Esophagus squamous epithelium (tissue), 5 donors: ENCODE data around the gene CNOT2. TPM values are rescaled to one million over a fixed set of nuclear protein-coding genes. Genes with fewer than 3 reads are reported as not detected.

Experiments used
- DNase-seq: peaks from one replicate; lab custom pipeline; 2025; lab: John Stamatoyannopoulos, UW
- H3K27ac ChIP-seq, 4 donors: fragments of 200-600 bp; sonication (generic); one replicate each; pipeline ENCODE4 v1.5.1; 2016 to 2019; ENCODE audit warnings: mild to moderate bottlenecking in 1 of 4
- H3K27me3 ChIP-seq, 4 donors: fragments of 200-600 bp; sonication (generic); 1 replicate in 3 of 4; 2 replicates in 1 of 4; pipeline versions ENCODE4 v1.5.1 to v1.6.0; 2017 to 2021; ENCODE audit warnings: antibody characterized with exemption in 1 of 4
- H3K36me3 ChIP-seq, 3 donors: fragments of 200-600 bp; sonication (generic); one replicate each; pipeline ENCODE4 v1.5.1; 2016 to 2019
- H3K4me1 ChIP-seq, 3 donors: fragments of 200-600 bp; sonication (generic); one replicate each; pipeline ENCODE4 v1.5.1; 2017 to 2019
- H3K4me3 ChIP-seq, 4 donors: fragments of 200-600 bp; sonication (generic); 1 replicate in 3 of 4; 2 replicates in 1 of 4; pipeline ENCODE4 v1.5.1; 2016 to 2019; ENCODE audit warnings: mild to moderate bottlenecking in 2 of 4, moderate library complexity in 1 of 4
- H3K9me3 ChIP-seq, 3 donors: fragments of 200-600 bp; sonication (generic); one replicate each; pipeline ENCODE4 v1.5.1; 2016 to 2019
- POLR2A ChIP-seq, 4 donors: fragments of 450-650 bp; IDR thresholded peaks; one replicate each; pipeline ENCODE4 v1.6.1; 2017; ENCODE audit warnings: antibody characterized with exemption in 4 of 4, mild to moderate bottlenecking in 4 of 4, moderate library complexity in 3 of 4
- WGBS, 2 donors: methylation state at CpG; one replicate each; pipeline ENCODE4 v1.1.5; 2018; 5-methylcytosine and 5-hydroxymethylcytosine counted together
- intact Hi-C: fragments of 100-400 bp; cut with DNase I; formaldehyde crosslinking; loops from one replicate; pipeline ENCODE4 v1.15.0; 2022
- total RNA-seq, 4 donors: library from RNA; depleted of rRNA; stranded (reverse); fragments of >200 nt; gene quantifications; one replicate each; pipeline ENCODE4 v1.1.0, GENCODE V29; 2016
- TF ChIP-seq, protein P1 (sequence below), 6 experiments: fragments of 450-650 bp in 4 of 6; fragments of 200-600 bp in 2 of 6; sonication (generic) in 2 of 6; IDR thresholded peaks; one replicate each; pipeline ENCODE4 v1.5.1; 2016 to 2019; ENCODE audit warnings: antibody characterized with exemption in 6 of 6, mild to moderate bottlenecking in 4 of 6, moderate library complexity in 4 of 6
- donor health status: DM: yes; HTN: yes; CAD: no.

CNOT2 gene
- total RNA-seq, 4 donors from 2014 or later, result 77.0 to 138 (median 90.1) TPM

DNA sequence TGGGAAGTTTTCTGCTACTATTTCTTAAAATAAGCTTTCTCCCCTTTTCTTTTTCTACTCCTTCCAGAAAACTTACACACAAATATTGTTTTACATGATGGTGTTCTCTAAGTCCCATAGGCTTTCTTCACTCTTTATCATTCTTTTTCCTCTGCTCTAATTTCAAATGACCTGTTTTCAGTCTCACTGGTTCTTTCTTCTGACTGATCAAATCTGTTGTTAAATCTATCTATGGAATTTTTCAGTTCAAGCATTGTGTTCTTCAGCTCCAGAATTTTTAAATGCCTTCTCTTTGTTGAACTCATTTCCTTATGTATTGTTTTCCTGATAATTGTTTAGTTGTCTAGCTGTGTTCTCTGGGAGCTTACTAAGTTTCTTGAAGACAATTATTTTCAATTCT is 29.5 kb upstream of the CNOT2 start:
- H3K27me3 ChIP-seq, result no peaks in the 10 kb centered on the region
- H3K4me1 ChIP-seq, result no peaks in the 10 kb centered on the region
- TF ChIP-seq, protein P1, sequence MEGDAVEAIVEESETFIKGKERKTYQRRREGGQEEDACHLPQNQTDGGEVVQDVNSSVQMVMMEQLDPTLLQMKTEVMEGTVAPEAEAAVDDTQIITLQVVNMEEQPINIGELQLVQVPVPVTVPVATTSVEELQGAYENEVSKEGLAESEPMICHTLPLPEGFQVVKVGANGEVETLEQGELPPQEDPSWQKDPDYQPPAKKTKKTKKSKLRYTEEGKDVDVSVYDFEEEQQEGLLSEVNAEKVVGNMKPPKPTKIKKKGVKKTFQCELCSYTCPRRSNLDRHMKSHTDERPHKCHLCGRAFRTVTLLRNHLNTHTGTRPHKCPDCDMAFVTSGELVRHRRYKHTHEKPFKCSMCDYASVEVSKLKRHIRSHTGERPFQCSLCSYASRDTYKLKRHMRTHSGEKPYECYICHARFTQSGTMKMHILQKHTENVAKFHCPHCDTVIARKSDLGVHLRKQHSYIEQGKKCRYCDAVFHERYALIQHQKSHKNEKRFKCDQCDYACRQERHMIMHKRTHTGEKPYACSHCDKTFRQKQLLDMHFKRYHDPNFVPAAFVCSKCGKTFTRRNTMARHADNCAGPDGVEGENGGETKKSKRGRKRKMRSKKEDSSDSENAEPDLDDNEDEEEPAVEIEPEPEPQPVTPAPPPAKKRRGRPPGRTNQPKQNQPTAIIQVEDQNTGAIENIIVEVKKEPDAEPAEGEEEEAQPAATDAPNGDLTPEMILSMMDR (IDR thresholded peaks at IDR 0.05), result no peak
- TF ChIP-seq POLR2A (IDR thresholded peaks at IDR 0.05), result no peak
- H3K36me3 ChIP-seq, result no peaks in the 10 kb centered on the region
- H3K9me3 ChIP-seq, result peaks cover 0 to 24% (median 5%) of the 10 kb centered on the region in 3 donors
- intact Hi-C loops, result no loop called here
- no peak overlapping the region for H3K4me3 ChIP-seq
- no peak for DNase-seq
- H3K27ac ChIP-seq, result no peak overlapping the region

DNA sequence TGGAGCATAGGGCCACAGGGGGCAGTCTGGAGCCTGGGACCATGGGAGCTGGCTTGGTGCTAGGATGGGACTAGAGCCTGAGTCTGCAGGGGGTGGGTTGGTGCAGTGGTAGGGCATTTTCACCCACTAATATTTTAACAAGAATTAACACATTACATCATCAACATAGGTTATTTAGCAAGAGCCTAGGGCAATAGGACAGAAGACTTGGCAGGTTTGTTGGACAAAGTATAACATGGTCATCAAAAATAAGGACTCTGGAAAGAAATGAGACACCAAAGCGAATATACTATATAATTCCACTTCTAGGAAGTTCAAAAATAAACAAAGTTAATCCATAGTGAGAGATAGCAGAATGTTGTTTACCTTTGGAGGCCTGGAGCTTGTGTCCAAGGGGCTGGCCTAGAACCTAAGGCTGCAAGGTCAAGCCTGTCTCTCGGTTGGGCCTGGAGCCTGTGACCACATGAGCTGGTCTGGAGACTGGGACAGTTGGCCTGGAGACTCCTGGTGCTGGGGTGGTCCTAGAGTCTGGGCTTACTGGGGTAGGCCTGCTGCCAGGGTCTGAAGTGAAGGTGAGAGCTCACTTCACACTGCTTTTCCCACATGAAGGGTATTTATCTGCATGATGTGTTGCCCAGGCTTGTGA is 28.1 kb upstream of the CNOT2 start:
- Histone ChIP-seq H3K9me3 (peaks cover 0 to 18% (median 2%) of the 10 kb centered on the region in 3 donors), H3K27me3 (no peaks in the 10 kb centered on the region), H3K27ac (no peak overlapping the region), H3K4me1 (no peaks in the 10 kb centered on the region), H3K4me3 (no peak overlapping the region), H3K36me3 (no peaks in the 10 kb centered on the region)
- intact Hi-C loops, result no loop called here
- WGBS, 2 donors, result 81 to 89% methylated on average over 1 to 2 of the region's 2 CpGs
- no peak for TF ChIP-seq POLR2A (IDR thresholded peaks at IDR 0.05)
- TF ChIP-seq, protein P1 (IDR thresholded peaks at IDR 0.05), result no peak
- DNase-seq, result no peak

DNA sequence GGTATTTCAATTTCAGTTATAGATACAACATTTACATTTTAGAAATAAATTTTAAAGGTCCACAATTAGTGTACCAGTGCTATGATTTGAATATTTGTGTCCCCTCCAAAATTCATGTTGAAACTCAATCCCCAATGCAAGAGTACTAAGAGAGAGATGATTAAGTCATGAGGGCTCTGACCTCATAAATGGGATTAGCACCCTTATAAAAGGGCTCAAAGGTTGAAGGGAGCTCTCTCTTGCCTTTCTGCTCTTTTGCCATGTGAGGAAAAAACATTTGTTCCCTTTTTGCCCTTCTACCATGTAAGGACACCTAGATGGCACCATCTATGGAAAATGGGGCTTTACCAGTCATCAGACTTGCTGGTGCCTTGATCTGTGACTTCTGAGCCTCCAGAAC is 25.8 kb upstream of the CNOT2 start:
- Histone ChIP-seq H3K27me3 (no peaks in the 10 kb centered on the region), H3K36me3 (no peaks in the 10 kb centered on the region), H3K27ac (no peak overlapping the region), H3K9me3 (peaks cover 0 to 18% (median 2%) of the 10 kb centered on the region in 3 donors), H3K4me1 (no peaks in the 10 kb centered on the region), H3K4me3 (no peak overlapping the region)
- no peak for DNase-seq
- intact Hi-C loops, result no loop called here
- no peak for TF ChIP-seq POLR2A (IDR thresholded peaks at IDR 0.05)
- TF ChIP-seq, protein P1 (IDR thresholded peaks at IDR 0.05), result no peak

DNA sequence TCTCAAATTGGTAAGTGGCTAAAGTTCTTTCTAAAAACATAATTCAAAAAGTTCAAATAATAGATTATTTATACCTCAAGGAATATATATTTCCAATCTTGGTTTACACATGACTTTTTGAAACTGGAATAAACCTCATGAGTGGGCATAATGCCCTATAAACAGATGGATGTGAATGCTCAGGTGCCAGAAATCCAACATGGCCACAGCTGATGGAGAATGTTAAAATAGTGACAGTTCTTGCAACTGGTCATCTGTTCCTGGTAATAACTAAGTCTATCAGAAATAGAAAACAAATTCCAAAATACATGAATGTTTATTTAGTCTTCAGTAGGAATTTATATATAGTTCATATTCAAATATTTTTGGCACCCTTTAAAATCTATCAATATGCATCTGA is 21.6 kb upstream of the CNOT2 start:
- DNase-seq, result no peak
- no peaks in the 10 kb centered on the region for H3K27me3 ChIP-seq
- no peaks in the 10 kb centered on the region for H3K4me1 ChIP-seq
- no peaks in the 10 kb centered on the region for H3K9me3 ChIP-seq
- TF ChIP-seq, protein P1 (IDR thresholded peaks at IDR 0.05), result no peak
- TF ChIP-seq POLR2A (IDR thresholded peaks at IDR 0.05), result no peak
- H3K36me3 ChIP-seq, result no peaks in the 10 kb centered on the region
- H3K27ac ChIP-seq, result no peak overlapping the region
- intact Hi-C loops, result no loop called here
- H3K4me3 ChIP-seq, result no peak overlapping the region

DNA sequence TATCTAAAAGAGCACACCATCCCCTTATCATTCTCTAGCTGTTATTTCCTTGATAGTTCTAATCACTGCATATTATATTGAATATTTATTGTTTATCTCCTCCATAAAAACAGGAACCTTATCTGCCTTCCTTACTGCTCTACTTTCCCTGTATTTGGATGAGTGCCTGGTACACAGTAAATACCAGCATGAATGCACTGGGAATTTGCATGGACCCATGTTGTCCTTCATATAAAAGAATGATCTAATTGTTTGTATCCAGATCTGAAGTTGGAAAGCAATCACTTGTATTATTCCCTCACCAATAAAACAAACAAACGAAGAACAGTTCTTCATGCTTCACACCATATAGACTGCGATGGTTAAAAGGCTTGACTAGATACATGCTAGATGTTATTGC is 15.3 kb upstream of the CNOT2 start:
- 84 to 100% methylated on average over 2 of the region's 2 CpGs for WGBS, 2 donors
- Histone ChIP-seq H3K9me3 (no peaks in the 10 kb centered on the region), H3K4me1 (no peaks in the 10 kb centered on the region), H3K36me3 (no peaks in the 10 kb centered on the region), H3K27ac (no peak overlapping the region), H3K27me3 (no peaks in the 10 kb centered on the region), H3K4me3 (no peak overlapping the region)
- TF ChIP-seq POLR2A (IDR thresholded peaks at IDR 0.05), result no peak
- TF ChIP-seq, protein P1 (IDR thresholded peaks at IDR 0.05), result no peak
- intact Hi-C loops, result no loop called here
- no peak for DNase-seq
